Esophagus muscularis mucosa (tissue), 4 donors: ENCODE data around the gene CDC14B. TPM values are rescaled to one million over a fixed set of nuclear protein-coding genes. Genes with fewer than 3 reads are reported as not detected.

Experiments used
- DNase-seq: peaks from one replicate; pipeline ENCODE4 v3.0.0-alpha.2; 2017; ENCODE audit errors: extremely low spot score
- H3K27ac ChIP-seq, 4 donors: fragments of 200-600 bp; sonication (generic); replicated peaks in 1 of 4; 1 replicate in 3 of 4; 2 replicates in 1 of 4; pipeline ENCODE4 v1.5.1; 2016 to 2019; ENCODE audit warnings: mild to moderate bottlenecking in 1 of 4
- H3K27me3 ChIP-seq, 4 donors: fragments of 200-600 bp; sonication (generic); one replicate each; pipeline versions ENCODE4 v1.5.1 to v1.6.0; 2016 to 2019
- H3K36me3 ChIP-seq, 4 donors: fragments of 200-600 bp; sonication (generic); one replicate each; pipeline ENCODE4 v1.5.1; 2016 to 2019
- H3K4me1 ChIP-seq, 4 donors: fragments of 200-600 bp; sonication (generic); one replicate each; pipeline ENCODE4 v1.5.1; 2016 to 2019
- H3K4me3 ChIP-seq, 4 donors: fragments of 200-600 bp; sonication (generic); 1 replicate in 2 of 4; 2 replicates in 2 of 4; pipeline ENCODE4 v1.5.1; 2016 to 2019; ENCODE audit warnings: mild to moderate bottlenecking in 4 of 4, moderate library complexity in 1 of 4
- H3K9me3 ChIP-seq, 4 donors: fragments of 200-600 bp; sonication (generic); 1 replicate in 3 of 4; 2 replicates in 1 of 4; pipeline ENCODE4 v1.5.1; 2016 to 2019
- CTCF ChIP-seq, 3 experiments: fragments of 200-600 bp in 2 of 3; fragments of 450-650 bp in 1 of 3; sonication (generic) in 2 of 3; IDR thresholded peaks; one replicate each; pipeline ENCODE4 v1.5.1; 2017 to 2019; ENCODE audit warnings: antibody characterized with exemption in 3 of 3, mild to moderate bottlenecking in 2 of 3, moderate library complexity in 1 of 3
- EP300 ChIP-seq: sonication (generic); formaldehyde crosslinking; IDR thresholded peaks from one replicate; pipeline ENCODE4 v1.6.1; 2017; ENCODE audit warnings: antibody characterized with exemption
- POLR2A ChIP-seq: fragments of 450-650 bp; IDR thresholded peaks from one replicate; pipeline ENCODE4 v1.6.1; 2017; ENCODE audit warnings: antibody characterized with exemption, moderate library complexity, mild to moderate bottlenecking, low read depth
- POLR2AphosphoS5 ChIP-seq, 2 donors: sonication (generic); formaldehyde crosslinking; IDR thresholded peaks; one replicate each; pipeline ENCODE4 v1.6.1; 2017; ENCODE audit warnings: antibody characterized with exemption in 2 of 2
- WGBS: methylation state at CpG from one replicate; pipeline ENCODE4 v1.1.5; 2018; 5-methylcytosine and 5-hydroxymethylcytosine counted together
- intact Hi-C: fragments of 100-400 bp; cut with DNase I; formaldehyde crosslinking; loops from one replicate; pipeline ENCODE4 v1.15.1; 2023
- total RNA-seq, 4 donors: library from RNA; depleted of rRNA; stranded (reverse); fragments of >200 nt; gene quantifications; one replicate each; pipeline versions ENCODE4 v1.1.0 to v1.2.1, GENCODE V29; 2016

CDC14B gene
- total RNA-seq, 4 donors from 2014 or later = 22.0 to 39.7 (median 27.0) TPM

GRCh38 chr9:96482476-96482875 lies 137.2 kb downstream of the CDC14B start:
- H3K4me3 ChIP-seq = no peak overlapping the region
- DNase-seq = no peak

GRCh38 chr9:96480736-96481135 lies 138.9 kb downstream of the CDC14B start:
- Histone ChIP-seq H3K27me3 (no peaks in the 10 kb centered on the region), H3K36me3 (peaks cover 0 to 40% (median 21%) of the 10 kb centered on the region in 4 donors), H3K27ac (no peak overlapping the region), H3K4me1 (peaks cover 11 to 34% (median 31%) of the 10 kb centered on the region in 4 donors), H3K9me3 (no peaks in the 10 kb centered on the region), H3K4me3 (no peak overlapping the region)
- DNase-seq = no peak
- intact Hi-C loops = no loop called here
- TF ChIP-seq EP300 = no peak
- WGBS = 95% methylated on average over 3 of the region's 3 CpGs

More at GRCh38 chr9:96482476-96482875, 137.2 kb downstream of the CDC14B start:
- Histone ChIP-seq H3K9me3 (no peaks in the 10 kb centered on the region), H3K36me3 (peaks cover 0 to 30% (median 16%) of the 10 kb centered on the region in 4 donors), H3K4me1 (peaks cover 29 to 51% (median 48%) of the 10 kb centered on the region in 4 donors), H3K27ac (peak overlapping the region in 1 of 4 donors; percentile 76), H3K27me3 (no peaks in the 10 kb centered on the region)
- TF ChIP-seq POLR2AphosphoS5 (IDR thresholded peaks at IDR 0.05) = no peak
- TF ChIP-seq EP300 = no peak
- no peak for TF ChIP-seq CTCF (IDR thresholded peaks at IDR 0.05)
- WGBS = 89% methylated on average over 2 of the region's 2 CpGs
- intact Hi-C loops = no loop called here

GRCh38 chr9:96478829-96479371 lies 140.7 kb downstream of the CDC14B start:
- no peak overlapping the region for H3K27ac ChIP-seq
- peaks cover 5 to 16% (median 16%) of the 10 kb centered on the region in 4 donors for H3K4me1 ChIP-seq
- H3K36me3 ChIP-seq = peaks cover 0 to 45% (median 22%) of the 10 kb centered on the region in 4 donors
- no peaks in the 10 kb centered on the region for H3K9me3 ChIP-seq
- H3K4me3 ChIP-seq = no peak overlapping the region
- 76% methylated on average over 4 of the region's 4 CpGs for WGBS
- no peak for DNase-seq
- no peaks in the 10 kb centered on the region for H3K27me3 ChIP-seq
- TF ChIP-seq POLR2AphosphoS5 (IDR thresholded peaks at IDR 0.05) (no peak), CTCF (IDR thresholded peaks at IDR 0.05) (no peak), POLR2A (no peak), EP300 (no peak)
- intact Hi-C loops = no loop called here

GRCh38 chr9:96476591-96476990 lies 143.1 kb downstream of the CDC14B start:
- Histone ChIP-seq H3K36me3 (peaks cover 19 to 63% (median 41%) of the 10 kb centered on the region in 4 donors), H3K9me3 (no peaks in the 10 kb centered on the region), H3K4me3 (no peak overlapping the region), H3K4me1 (no peaks in the 10 kb centered on the region), H3K27ac (no peak overlapping the region), H3K27me3 (no peaks in the 10 kb centered on the region)
- DNase-seq = peak; percentile 19
- 81% methylated on average over 5 of the region's 5 CpGs for WGBS
- no peak for TF ChIP-seq POLR2AphosphoS5 (IDR thresholded peaks at IDR 0.05)
- TF ChIP-seq POLR2A = no peak
- no peak for TF ChIP-seq EP300
- no peak for TF ChIP-seq CTCF (IDR thresholded peaks at IDR 0.05)
- intact Hi-C loops = no loop called here

GRCh38 chr9:96476013-96476412 lies 143.6 kb downstream of the CDC14B start:
- DNase-seq = no peak
- no peak for TF ChIP-seq CTCF (IDR thresholded peaks at IDR 0.05)
- no peak for TF ChIP-seq POLR2AphosphoS5 (IDR thresholded peaks at IDR 0.05)
- H3K27ac ChIP-seq = no peak overlapping the region
- no peaks in the 10 kb centered on the region for H3K27me3 ChIP-seq
- H3K9me3 ChIP-seq = no peaks in the 10 kb centered on the region
- peaks cover 25 to 67% (median 47%) of the 10 kb centered on the region in 4 donors for H3K36me3 ChIP-seq
- WGBS = 92% methylated on average over 4 of the region's 4 CpGs
- H3K4me1 ChIP-seq = no peaks in the 10 kb centered on the region
- H3K4me3 ChIP-seq = no peak overlapping the region
- intact Hi-C loops = no loop called here
